Measurements from ENCODE around the gene EML1.

DNA sequence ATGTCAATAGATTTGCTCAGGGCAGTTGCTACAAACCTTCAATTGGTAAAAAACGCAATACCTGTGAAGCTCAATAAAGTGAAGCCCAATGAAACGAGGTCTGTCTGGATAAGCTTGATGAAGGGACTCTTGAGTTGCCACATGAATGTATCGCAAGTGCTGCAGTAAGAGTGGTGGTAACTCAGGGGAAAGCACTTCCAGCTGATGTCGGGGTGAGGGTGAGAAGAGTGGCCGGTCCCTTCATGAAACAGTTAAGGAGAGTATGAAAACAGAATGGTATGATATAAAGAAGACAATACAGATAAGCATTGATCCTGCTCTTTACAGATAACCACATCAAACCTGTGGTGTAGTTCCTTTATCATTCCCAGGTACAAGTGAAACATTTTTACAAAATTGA lies 188.6 kb downstream of the EML1 start:
- TF ChIP-seq, protein P1, sequence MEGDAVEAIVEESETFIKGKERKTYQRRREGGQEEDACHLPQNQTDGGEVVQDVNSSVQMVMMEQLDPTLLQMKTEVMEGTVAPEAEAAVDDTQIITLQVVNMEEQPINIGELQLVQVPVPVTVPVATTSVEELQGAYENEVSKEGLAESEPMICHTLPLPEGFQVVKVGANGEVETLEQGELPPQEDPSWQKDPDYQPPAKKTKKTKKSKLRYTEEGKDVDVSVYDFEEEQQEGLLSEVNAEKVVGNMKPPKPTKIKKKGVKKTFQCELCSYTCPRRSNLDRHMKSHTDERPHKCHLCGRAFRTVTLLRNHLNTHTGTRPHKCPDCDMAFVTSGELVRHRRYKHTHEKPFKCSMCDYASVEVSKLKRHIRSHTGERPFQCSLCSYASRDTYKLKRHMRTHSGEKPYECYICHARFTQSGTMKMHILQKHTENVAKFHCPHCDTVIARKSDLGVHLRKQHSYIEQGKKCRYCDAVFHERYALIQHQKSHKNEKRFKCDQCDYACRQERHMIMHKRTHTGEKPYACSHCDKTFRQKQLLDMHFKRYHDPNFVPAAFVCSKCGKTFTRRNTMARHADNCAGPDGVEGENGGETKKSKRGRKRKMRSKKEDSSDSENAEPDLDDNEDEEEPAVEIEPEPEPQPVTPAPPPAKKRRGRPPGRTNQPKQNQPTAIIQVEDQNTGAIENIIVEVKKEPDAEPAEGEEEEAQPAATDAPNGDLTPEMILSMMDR (IDR thresholded peaks at IDR 0.05 in 8 of 11, conservative IDR thresholded peaks at IDR 0.05 in 3 of 11), result no peak
- no peak for TF ChIP-seq POLR2AphosphoS5 (IDR thresholded peaks at IDR 0.05)

Data from spleen (tissue), 7 donors.